Endothelial cell (in vitro differentiated cells): Measurements from ENCODE around the gene HNRNPL. TPM values are rescaled to one million over a fixed set of nuclear protein-coding genes. Genes with fewer than 3 reads are reported as not detected.

Source experiments
- DNase-seq: peaks from one replicate; pipeline ENCODE4 v3.0.0; 2021; ENCODE audit warnings: low spot score
- H3K27ac Mint-ChIP-seq: one replicate; pipeline ENCODE4 v1.8.0; 2021; ENCODE audit warnings: mixed read lengths, inconsistent platforms; ENCODE audit not compliant: unreplicated experiment
- H3K27me3 Mint-ChIP-seq: one replicate; pipeline ENCODE4 v1.8.0; 2021; ENCODE audit warnings: mild to moderate bottlenecking, moderate library complexity, mixed read lengths, inconsistent platforms; ENCODE audit not compliant: unreplicated experiment
- H3K36me3 Mint-ChIP-seq: one replicate; pipeline ENCODE4 v1.8.0; 2021; ENCODE audit warnings: mild to moderate bottlenecking, low read depth, mixed read lengths, inconsistent platforms; ENCODE audit not compliant: unreplicated experiment
- H3K4me1 Mint-ChIP-seq: one replicate; pipeline ENCODE4 v1.8.0; 2021; ENCODE audit warnings: mild to moderate bottlenecking, mixed read lengths, inconsistent platforms; ENCODE audit not compliant: unreplicated experiment
- H3K4me3 Mint-ChIP-seq: one replicate; pipeline ENCODE4 v1.8.0; 2021; ENCODE audit warnings: mild to moderate bottlenecking, mixed read lengths, inconsistent platforms; ENCODE audit not compliant: unreplicated experiment
- H3K9me3 Mint-ChIP-seq: one replicate; pipeline ENCODE4 v1.8.0; 2021; ENCODE audit warnings: mixed read lengths, inconsistent platforms; ENCODE audit not compliant: unreplicated experiment
- total RNA-seq: library from RNA; stranded (reverse); fragmentation: NEBNext Ultra II Directional; extraction: Animal tissue kit (Norgen Biotek cat#: 25700); gene quantifications from one replicate; pipeline ENCODE4 v1.2.1, GENCODE V29; 2021; ENCODE audit not compliant: unreplicated experiment
- TF ChIP-seq, protein P1 (sequence below): fragments of 200-600 bp; sonication (generic); IDR thresholded peaks from one replicate; pipeline ENCODE4 v1.5.0; 2021; ENCODE audit warnings: antibody characterized with exemption; ENCODE audit not compliant: unreplicated experiment

The HNRNPL gene
- total RNA-seq, 1 donor from 2014 or later = 343 TPM

- DNase-seq = no peak
- H3K4me1 Mint-ChIP-seq = peaks cover 13% of the 10 kb centered on the region
- H3K27ac Mint-ChIP-seq = peak overlapping the region; percentile 18
These were observed 31.3 kb upstream of the HNRNPL start for GRCh38 chr19:38880882-38881609.

DNA sequence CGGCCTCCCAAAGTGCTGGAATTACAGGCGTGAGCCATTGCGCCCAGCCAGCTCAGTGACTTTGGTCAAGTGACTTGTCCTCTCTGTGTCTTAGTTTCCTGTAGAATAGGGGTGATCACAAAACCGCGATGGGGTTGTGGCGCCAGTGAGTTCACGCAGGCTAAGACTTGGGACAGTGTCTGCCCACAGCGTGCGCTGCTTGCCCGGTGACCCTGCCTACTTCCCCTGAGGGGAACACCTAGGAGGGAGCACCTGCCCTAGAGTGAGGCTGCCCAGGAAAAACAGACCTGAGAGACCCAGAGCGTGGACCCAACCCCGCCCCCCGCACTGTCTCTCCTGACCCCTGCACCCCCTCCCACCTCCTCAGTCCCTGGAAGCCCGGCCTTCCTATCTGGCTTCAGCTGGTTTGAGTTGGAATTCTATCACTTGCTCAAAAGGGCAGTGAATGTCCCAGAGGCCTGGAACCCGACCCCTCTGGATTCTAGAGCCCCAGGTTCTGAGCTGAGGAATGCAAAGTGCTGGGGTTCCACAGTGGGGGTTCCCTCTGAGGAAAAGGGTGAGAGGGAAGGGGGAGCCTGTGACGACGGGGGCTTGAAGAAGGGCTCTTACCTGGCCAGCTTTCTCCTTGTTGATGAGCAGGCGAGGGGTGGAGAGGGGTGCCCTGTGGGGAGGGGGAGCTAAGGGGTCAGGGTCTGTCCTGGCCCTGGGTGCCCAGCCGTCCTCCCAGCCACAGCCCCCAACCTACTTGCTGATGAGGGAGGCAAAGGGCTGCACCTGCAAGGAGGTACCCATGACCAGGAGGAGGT is 30.5 kb upstream of the HNRNPL start:
- H3K4me3 Mint-ChIP-seq = no peak overlapping the region
- H3K27me3 Mint-ChIP-seq = peaks cover 2% of the 10 kb centered on the region
- peaks cover 13% of the 10 kb centered on the region for H3K4me1 Mint-ChIP-seq
- H3K36me3 Mint-ChIP-seq = peaks cover 7% of the 10 kb centered on the region
- H3K9me3 Mint-ChIP-seq = no peaks in the 10 kb centered on the region
- no peak overlapping the region for H3K27ac Mint-ChIP-seq
- DNase-seq = no peak
- TF ChIP-seq, protein P1, sequence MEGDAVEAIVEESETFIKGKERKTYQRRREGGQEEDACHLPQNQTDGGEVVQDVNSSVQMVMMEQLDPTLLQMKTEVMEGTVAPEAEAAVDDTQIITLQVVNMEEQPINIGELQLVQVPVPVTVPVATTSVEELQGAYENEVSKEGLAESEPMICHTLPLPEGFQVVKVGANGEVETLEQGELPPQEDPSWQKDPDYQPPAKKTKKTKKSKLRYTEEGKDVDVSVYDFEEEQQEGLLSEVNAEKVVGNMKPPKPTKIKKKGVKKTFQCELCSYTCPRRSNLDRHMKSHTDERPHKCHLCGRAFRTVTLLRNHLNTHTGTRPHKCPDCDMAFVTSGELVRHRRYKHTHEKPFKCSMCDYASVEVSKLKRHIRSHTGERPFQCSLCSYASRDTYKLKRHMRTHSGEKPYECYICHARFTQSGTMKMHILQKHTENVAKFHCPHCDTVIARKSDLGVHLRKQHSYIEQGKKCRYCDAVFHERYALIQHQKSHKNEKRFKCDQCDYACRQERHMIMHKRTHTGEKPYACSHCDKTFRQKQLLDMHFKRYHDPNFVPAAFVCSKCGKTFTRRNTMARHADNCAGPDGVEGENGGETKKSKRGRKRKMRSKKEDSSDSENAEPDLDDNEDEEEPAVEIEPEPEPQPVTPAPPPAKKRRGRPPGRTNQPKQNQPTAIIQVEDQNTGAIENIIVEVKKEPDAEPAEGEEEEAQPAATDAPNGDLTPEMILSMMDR = no peak

More at GRCh38 chr19:38880882-38881609, 31.3 kb upstream of the HNRNPL start:
- Mint-ChIP-seq H3K27me3 (peaks cover 4% of the 10 kb centered on the region), H3K4me3 (peak overlapping the region; percentile 25), H3K9me3 (no peaks in the 10 kb centered on the region), H3K36me3 (peaks cover 7% of the 10 kb centered on the region)
- TF ChIP-seq, protein P1 = no peak

DNA sequence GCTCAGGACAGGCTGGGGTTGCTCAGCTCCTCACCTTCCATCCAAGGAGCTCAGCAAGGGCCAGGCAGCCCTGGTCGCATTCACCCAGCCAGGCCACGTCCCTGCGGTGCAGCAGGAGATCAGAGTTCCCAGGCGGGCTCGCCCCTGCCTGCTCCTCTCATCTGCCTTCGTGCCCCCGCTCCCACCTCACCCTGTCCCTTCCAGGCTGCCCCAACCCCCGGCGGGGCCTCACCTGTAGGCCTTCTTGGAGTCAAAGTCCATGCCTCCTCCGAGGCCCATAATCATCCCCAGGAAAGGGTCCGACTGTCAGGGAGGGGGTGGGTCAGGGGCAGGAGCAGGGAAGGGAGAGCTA is 29.6 kb upstream of the HNRNPL start:
- Mint-ChIP-seq H3K27me3 (peaks cover 2% of the 10 kb centered on the region), H3K27ac (no peak overlapping the region), H3K9me3 (no peaks in the 10 kb centered on the region), H3K4me3 (no peak overlapping the region), H3K36me3 (peaks cover 7% of the 10 kb centered on the region), H3K4me1 (peaks cover 13% of the 10 kb centered on the region)
- no peak for DNase-seq
- TF ChIP-seq, protein P1 = no peak

- peaks cover 2% of the 10 kb centered on the region for H3K27me3 Mint-ChIP-seq
These were observed 29.0 kb upstream of the HNRNPL start for GRCh38 chr19:38878575-38879399.

More at GRCh38 chr19:38878575-38879399, 29.0 kb upstream of the HNRNPL start:
- H3K4me1 Mint-ChIP-seq = peaks cover 13% of the 10 kb centered on the region
- H3K4me3 Mint-ChIP-seq = no peak overlapping the region
- H3K36me3 Mint-ChIP-seq = peaks cover 7% of the 10 kb centered on the region
- H3K27ac Mint-ChIP-seq = peak overlapping the region; percentile 83
- no peak for DNase-seq
- TF ChIP-seq, protein P1 = no peak
- H3K9me3 Mint-ChIP-seq = no peaks in the 10 kb centered on the region
